ENCODE results near the gene TOGARAM2.

GRCh38 chr2:28982381-28982950, 1.4 kb downstream of the TOGARAM2 start:
- no peak for TF ChIP-seq TBL1XR1 (IDR thresholded peaks at IDR 0.05; ENCODE audit: low read depth, low read length)
- TF ChIP-seq, protein P1, sequence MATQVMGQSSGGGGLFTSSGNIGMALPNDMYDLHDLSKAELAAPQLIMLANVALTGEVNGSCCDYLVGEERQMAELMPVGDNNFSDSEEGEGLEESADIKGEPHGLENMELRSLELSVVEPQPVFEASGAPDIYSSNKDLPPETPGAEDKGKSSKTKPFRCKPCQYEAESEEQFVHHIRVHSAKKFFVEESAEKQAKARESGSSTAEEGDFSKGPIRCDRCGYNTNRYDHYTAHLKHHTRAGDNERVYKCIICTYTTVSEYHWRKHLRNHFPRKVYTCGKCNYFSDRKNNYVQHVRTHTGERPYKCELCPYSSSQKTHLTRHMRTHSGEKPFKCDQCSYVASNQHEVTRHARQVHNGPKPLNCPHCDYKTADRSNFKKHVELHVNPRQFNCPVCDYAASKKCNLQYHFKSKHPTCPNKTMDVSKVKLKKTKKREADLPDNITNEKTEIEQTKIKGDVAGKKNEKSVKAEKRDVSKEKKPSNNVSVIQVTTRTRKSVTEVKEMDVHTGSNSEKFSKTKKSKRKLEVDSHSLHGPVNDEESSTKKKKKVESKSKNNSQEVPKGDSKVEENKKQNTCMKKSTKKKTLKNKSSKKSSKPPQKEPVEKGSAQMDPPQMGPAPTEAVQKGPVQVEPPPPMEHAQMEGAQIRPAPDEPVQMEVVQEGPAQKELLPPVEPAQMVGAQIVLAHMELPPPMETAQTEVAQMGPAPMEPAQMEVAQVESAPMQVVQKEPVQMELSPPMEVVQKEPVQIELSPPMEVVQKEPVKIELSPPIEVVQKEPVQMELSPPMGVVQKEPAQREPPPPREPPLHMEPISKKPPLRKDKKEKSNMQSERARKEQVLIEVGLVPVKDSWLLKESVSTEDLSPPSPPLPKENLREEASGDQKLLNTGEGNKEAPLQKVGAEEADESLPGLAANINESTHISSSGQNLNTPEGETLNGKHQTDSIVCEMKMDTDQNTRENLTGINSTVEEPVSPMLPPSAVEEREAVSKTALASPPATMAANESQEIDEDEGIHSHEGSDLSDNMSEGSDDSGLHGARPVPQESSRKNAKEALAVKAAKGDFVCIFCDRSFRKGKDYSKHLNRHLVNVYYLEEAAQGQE (IDR thresholded peaks at IDR 0.05; ENCODE audit: low read depth, low read length) = no peak
- no peak for TF ChIP-seq POLR2AphosphoS5 (IDR thresholded peaks at IDR 0.05; ENCODE audit: low read length)
- TF ChIP-seq CUX1 (IDR thresholded peaks at IDR 0.05; ENCODE audit: insufficient replicate concordance, low read depth, low read length) = no peak
- no peak for TF ChIP-seq NR2C2 (IDR thresholded peaks at IDR 0.05; ENCODE audit: borderline replicate concordance, control insufficient read depth, insufficient read length, low read depth)
- TF ChIP-seq POU2F2 (IDR thresholded peaks at IDR 0.05; ENCODE audit: borderline replicate concordance, low read depth, low read length) = no peak
- TF ChIP-seq CTCF (IDR thresholded peaks at IDR 0.05 in 2 of 3, conservative IDR thresholded peaks at IDR 0.05 in 1 of 3; ENCODE audit: control insufficient read depth in 2 of 3, extremely low read depth in 1 of 3, insufficient read depth in 1 of 3, low read depth in 3 of 3, low read length in 3 of 3) = no peak
